K562 (cell line): ENCODE results near the gene NRSN2. TPM values are rescaled to one million over a fixed set of nuclear protein-coding genes. Genes with fewer than 3 reads are reported as not detected.

Source experiments
- ATAC-seq: fragments of 200-7000 bp; cut with Tn5 transposase; 3 replicates; pipeline ENCODE4 v1.9.1; 2020; ENCODE audit warnings: moderate library complexity
- BruUV-seq: library from RNA; stranded (reverse); fragments of 400-500 nt; replicated peaks from 2 replicates; lab custom pipeline; 2021; lab: Mats Ljungman, UMichigan
- CTCF ChIA-PET: fragments of 300-600 bp; formaldehyde crosslinking; extraction: SDS; loops from one replicate; lab custom pipeline; 2021; ENCODE audit warnings: low intra/inter-chr PET ratio; lab: Yijun Ruan, JAX
- POLR2A ChIA-PET: fragments of 300-600, 350-650 bp; sonication (Branson Sonifier 250); formaldehyde crosslinking; extraction: SDS; loops from one replicate; lab custom pipeline; 2021; ENCODE audit warnings: antibody characterized with exemption, inconsistent platforms; lab: Yijun Ruan, JAX
- DNase-seq, 4 experiments: peaks; one replicate each; pipeline versions ENCODE4 v3.0.0 to v3.0.0-alpha.2; 2011 to 2018; ENCODE audit warnings: low spot score in 3 of 4, mixed read lengths in 3 of 4; ENCODE audit errors: extremely low read depth in 1 of 4
- FAIRE-seq: peaks from 2 replicates; lab custom pipeline; 2011; peaks lifted over from hg19 to GRCh38; lab: Jason Lieb, UNC
- H2AFZ ChIP-seq: 2 replicates; pipeline ENCODE4 v1.6.0; 2011; ENCODE audit warnings: low read depth, low read length, control low read depth, inconsistent platforms
- H3K27ac ChIP-seq: fragments of 200-600 bp; 3 replicates; pipeline ENCODE4 v1.8.0; 2011; ENCODE audit warnings: low read depth, mild to moderate bottlenecking, control low read depth, inconsistent platforms, low read length, moderate library complexity, mixed read lengths; ENCODE audit errors: extremely low read depth
- H3K27me3 ChIP-seq, 2 experiments: fragments of 300-600 bp in 1 of 2; 2 replicates in 1 of 2; 3 replicates in 1 of 2; pipeline versions ENCODE4 v1.6.0 to v1.8.0; 2011; ENCODE audit warnings: inconsistent platforms in 2 of 2, low read length in 2 of 2, mild to moderate bottlenecking in 1 of 2, mixed read lengths in 1 of 2, moderate library complexity in 1 of 2; ENCODE audit not compliant: control insufficient read depth in 2 of 2, insufficient read depth in 2 of 2
- H3K36me3 ChIP-seq: fragments of 300-600 bp; 3 replicates; pipeline ENCODE4 v1.8.0; 2011; ENCODE audit warnings: mild to moderate bottlenecking, low read length, inconsistent platforms; ENCODE audit not compliant: control insufficient read depth, insufficient read depth
- H3K4me1 ChIP-seq, 2 experiments: fragments of 200-600 bp in 1 of 2; replicated peaks in 1 of 2; 2 replicates in 1 of 2; 3 replicates in 1 of 2; pipeline versions ENCODE4 v1.5.1 to v1.8.0; 2011; ENCODE audit warnings: inconsistent platforms in 2 of 2, low read length in 2 of 2, mild to moderate bottlenecking in 1 of 2, mixed read lengths in 1 of 2, moderate library complexity in 1 of 2; ENCODE audit not compliant: control insufficient read depth in 2 of 2, insufficient read depth in 2 of 2
- H3K4me2 ChIP-seq: 2 replicates; pipeline ENCODE4 v1.6.1; 2011; ENCODE audit warnings: low read length, control low read depth, inconsistent platforms, mixed read lengths; ENCODE audit not compliant: insufficient read depth
- H3K4me3 ChIP-seq: fragments of 200-600 bp; sonication (generic), shearing (Covaris generic); 2 replicates; pipeline ENCODE4 v1.5.1; 2016; ENCODE audit warnings: control low read depth, inconsistent platforms
- H3K79me2 ChIP-seq: fragments of 200-600 bp; 3 replicates; pipeline ENCODE4 v1.8.0; 2011; ENCODE audit warnings: low read length, inconsistent platforms; ENCODE audit not compliant: control insufficient read depth, insufficient read depth
- H3K9ac ChIP-seq, 2 experiments: 2 replicates each; pipeline versions ENCODE4 v1.6.0 to v1.6.1; 2011; ENCODE audit warnings: low read depth in 2 of 2, low read length in 2 of 2, control low read depth in 1 of 2, inconsistent platforms in 1 of 2, mild to moderate bottlenecking in 1 of 2, mixed read lengths in 1 of 2; ENCODE audit not compliant: insufficient read depth in 1 of 2
- H3K9me1 ChIP-seq: one replicate; pipeline ENCODE4 v1.6.0; 2011; ENCODE audit warnings: inconsistent platforms, mild to moderate bottlenecking, low read length, moderate library complexity; ENCODE audit not compliant: control insufficient read depth, insufficient read depth
- H3K9me3 ChIP-seq: replicated peaks from 2 replicates; pipeline ENCODE4 v1.5.1; 2011; ENCODE audit warnings: low read depth, low read length, inconsistent platforms; ENCODE audit not compliant: control insufficient read depth, insufficient read depth
- H4K20me1 ChIP-seq: replicated peaks from 2 replicates; pipeline ENCODE4 v1.6.1; 2011; ENCODE audit warnings: low read length, inconsistent platforms, mixed read lengths; ENCODE audit not compliant: control insufficient read depth, insufficient read depth
- GABPB1 ChIP-seq: sonication (generic); formaldehyde crosslinking; IDR thresholded peaks from 2 replicates; pipeline ENCODE4 v1.8.0; 2022; ENCODE audit warnings: mild to moderate bottlenecking, missing genetic modification reagents
- GABPB2 ChIP-seq: fragments of 250-450 bp; sonication (Bioruptor Pico); conservative IDR thresholded peaks from 2 replicates; pipeline ENCODE4 v1.5.1; 2021; ENCODE audit warnings: mild to moderate bottlenecking
- HMGN3 ChIP-seq: IDR thresholded peaks from 2 replicates; pipeline ENCODE4 v1.6.1; 2011; ENCODE audit warnings: borderline replicate concordance, low read depth, mild to moderate bottlenecking, mixed read lengths, low read length; ENCODE audit not compliant: insufficient read length; ENCODE audit errors: extremely low read depth
- KDM1A ChIP-seq, 2 experiments: fragments of 450-650 bp; IDR thresholded peaks; 2 replicates each; pipeline ENCODE4 v1.6.1; 2016; ENCODE audit warnings: mild to moderate bottlenecking in 2 of 2
- MYC ChIP-seq, 2 experiments: fragments of 250-450 bp in 1 of 2; sonication (Bioruptor Pico) in 1 of 2; IDR thresholded peaks; 2 replicates each; pipeline versions ENCODE4 v1.5.1 to v1.6.1; 2012 to 2021; ENCODE audit warnings: low read depth in 2 of 2, borderline replicate concordance in 1 of 2, improper control_type of control experiment in 1 of 2, low read length in 1 of 2, mild to moderate bottlenecking in 1 of 2, moderate library complexity in 1 of 2
- POLR2B ChIP-seq: fragments of 450-650 bp; IDR thresholded peaks from 2 replicates; pipeline ENCODE4 v1.6.1; 2018; ENCODE audit warnings: low read depth; ENCODE audit not compliant: partially characterized antibody
- ZNF76 ChIP-seq: fragments of 250-450 bp; sonication (Bioruptor Pico); IDR thresholded peaks from 2 replicates; pipeline ENCODE4 v1.4.0; 2020; ENCODE audit warnings: mild to moderate bottlenecking, moderate library complexity, borderline replicate concordance
- ZNF785 ChIP-seq: fragments of 250-450 bp; sonication (Bioruptor Pico); IDR thresholded peaks from 2 replicates; pipeline ENCODE4 v1.4.0; 2020; ENCODE audit warnings: mild to moderate bottlenecking
- WGBS: fragments of 100-300 bp; shearing (Covaris generic); methylation state at CpG from one replicate; pipeline ENCODE4 v1.1.6; 2016; ENCODE audit warnings: low coverage, mixed read lengths; ENCODE audit not compliant: insufficient coverage; ENCODE audit errors: missing lambda C conversion rate; 5-methylcytosine and 5-hydroxymethylcytosine counted together
- in situ Hi-C: fragments of 300-500 bp; cut with MboI; formaldehyde crosslinking; loops from 4 replicates; pipeline ENCODE4 v1.15.0; 2018; ENCODE audit warnings: inconsistent platforms, mixed read lengths
- intact Hi-C: fragments of 100-400 bp; cut with micrococcal nuclease; formaldehyde crosslinking; loops from 2 replicates; pipeline ENCODE4 v1.14.2; 2022
- polyA plus RNA-seq, 8 experiments: library from polyadenylated mRNA; depleted of rRNA in 4 of 8; stranded (reverse) in 5 of 8; unstranded in 3 of 8; fragments of >200 nt; fragmentation: Nextera tagmentation in 2 of 8; fragmentation: Illumina TruSeq in 1 of 8; extraction: Ambion mirVana in 2 of 8; extraction: Trizol in 1 of 8; gene quantifications; 2 replicates each; pipeline versions ENCODE4 v1.2.1 to v1.2.3, GENCODE V29; 2011 to 2014; ENCODE audit warnings: inconsistent platforms in 1 of 8, missing spikeins in 1 of 8
- total RNA-seq, 7 experiments: library from RNA; depleted of rRNA in 6 of 7; stranded (reverse); fragments of >200 nt in 6 of 7; fragmentation: Illumina TruSeq in 2 of 7; extraction: Trizol in 2 of 7; gene quantifications; 2 replicates each; pipeline versions ENCODE4 v1.2.1 to v1.2.3, GENCODE V29; 2011 to 2021; ENCODE audit warnings: low replicate concordance in 1 of 7
- TF ChIP-seq, protein P1 (sequence below), 2 experiments: fragments of 450-650 bp; IDR thresholded peaks; 2 replicates each; pipeline ENCODE4 v1.6.1; 2016

The NRSN2 gene
- total and polyA plus RNA-seq, 9 of the 15 experiments (the other 6 are each of a cell fraction or from before 2014, with no cell fraction given), result 7.5 to 29.7 (median 11.1) TPM

DNA sequence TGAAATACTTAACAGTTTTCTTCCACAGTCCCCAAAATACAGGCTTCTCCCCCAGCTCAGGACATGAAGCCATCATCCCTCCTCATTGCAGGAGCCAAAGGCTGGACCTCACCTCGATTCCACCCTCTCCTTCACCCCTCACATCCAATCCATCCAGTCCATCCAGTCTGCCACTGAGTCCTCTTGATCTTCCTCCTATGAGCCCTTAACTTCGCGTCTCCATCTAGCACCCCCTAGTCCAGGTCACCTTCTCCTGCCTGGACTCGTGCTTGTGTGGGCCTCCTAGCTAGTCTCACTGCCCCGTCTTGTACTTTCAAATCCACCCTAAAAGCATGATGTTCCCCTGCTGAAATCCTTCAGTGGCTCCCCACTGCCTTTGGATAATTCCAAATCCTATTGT lies 37.0 kb downstream of the NRSN2 start:
- peaks cover 19 to 26% of the 10 kb centered on the region in 2 experiments; a peak in 4 of 5 replicates for H3K4me1 ChIP-seq
- H3K9me1 ChIP-seq, result no peaks in the 10 kb centered on the region
- peak overlapping the region; percentile 10 to 71; a peak in 2 of 4 replicates for H3K9ac ChIP-seq
- no peaks in the 10 kb centered on the region for H3K9me3 ChIP-seq
- H3K79me2 ChIP-seq, result peaks cover 92% of the 10 kb centered on the region
- in situ Hi-C loops, result no loop called here
- FAIRE-seq (no peak), ATAC-seq (no peak), DNase-seq (no peak)
- H3K4me2 ChIP-seq, result peak overlapping the region; percentile 23
- H3K27ac ChIP-seq, result peak overlapping the region; percentile 96; the same call in 1 of the 3 replicates
- ChIA-PET POLR2A (interaction anchor here (1.1 to 9.2 kb wide), 4 partner anchors 8 to 23 kb away, joined by 3 to 100 read pairs (median 54); no protein-coding TSS in a partner anchor), CTCF (no interaction called here)
- no peak overlapping the region for H3K4me3 ChIP-seq
- no peaks in the 10 kb centered on the region for H3K27me3 ChIP-seq
- TF ChIP-seq HMGN3 (no peak), MYC (IDR thresholded peaks at IDR 0.05; ENCODE audit: low read depth, low read length) (no peak), MYC (CRISPR knock-in tag; IDR thresholded peaks at IDR 0.05; ENCODE audit: borderline replicate concordance, low read depth) (no peak), POLR2B (peak; percentile 45), GABPB1 (0 out of 2 replicates have a peak, but pooled peaks have one; percentile 34), GABPB2 (no peak), KDM1A (IDR thresholded peaks at IDR 0.05) (no peak), ZNF76 (CRISPR knock-in tag) (no peak), ZNF785 (CRISPR knock-in tag) (no peak)
- TF ChIP-seq, protein P1, sequence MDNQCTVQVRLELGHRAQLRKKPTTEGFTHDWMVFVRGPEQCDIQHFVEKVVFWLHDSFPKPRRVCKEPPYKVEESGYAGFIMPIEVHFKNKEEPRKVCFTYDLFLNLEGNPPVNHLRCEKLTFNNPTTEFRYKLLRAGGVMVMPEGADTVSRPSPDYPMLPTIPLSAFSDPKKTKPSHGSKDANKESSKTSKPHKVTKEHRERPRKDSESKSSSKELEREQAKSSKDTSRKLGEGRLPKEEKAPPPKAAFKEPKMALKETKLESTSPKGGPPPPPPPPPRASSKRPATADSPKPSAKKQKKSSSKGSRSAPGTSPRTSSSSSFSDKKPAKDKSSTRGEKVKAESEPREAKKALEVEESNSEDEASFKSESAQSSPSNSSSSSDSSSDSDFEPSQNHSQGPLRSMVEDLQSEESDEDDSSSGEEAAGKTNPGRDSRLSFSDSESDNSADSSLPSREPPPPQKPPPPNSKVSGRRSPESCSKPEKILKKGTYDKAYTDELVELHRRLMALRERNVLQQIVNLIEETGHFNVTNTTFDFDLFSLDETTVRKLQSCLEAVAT (IDR thresholded peaks at IDR 0.05), result peak in 1 of 2 experiments; percentile 54; a peak in 1 of 4 replicates
- H3K36me3 ChIP-seq, result peaks cover 56% of the 10 kb centered on the region
- no TSS peak for BruUV-seq
- H2AFZ ChIP-seq, result no peak overlapping the region
- H4K20me1 ChIP-seq, result peaks cover 11% of the 10 kb centered on the region
- intact Hi-C loops, result no loop called here
- 57% methylated on average over 5 of the region's 5 CpGs for WGBS
